Endothelial cell of umbilical vein (primary cell): ENCODE data around the gene OLIG3. TPM values are rescaled to one million over a fixed set of nuclear protein-coding genes. Genes with fewer than 3 reads are reported as not detected.

Experiments used
- BruUV-seq: library from RNA; stranded (reverse); fragments of 400-500 nt; replicated peaks from 2 replicates; lab custom pipeline; 2021; lab: Mats Ljungman, UMichigan
- CTCF ChIA-PET: fragments of 300-600, 350-600 bp; sonication (Branson Sonifier 250); formaldehyde crosslinking; loops from one replicate; lab custom pipeline; 2021; ENCODE audit warnings: antibody characterized with exemption, inconsistent platforms; lab: Charles Lee
- POLR2A ChIA-PET: fragments of 300-600, 350-600 bp; sonication (Branson Sonifier 250); formaldehyde crosslinking; loops from one replicate; lab custom pipeline; 2021; ENCODE audit warnings: antibody characterized with exemption, inconsistent platforms; lab: Charles Lee
- DNase-seq: peaks from one replicate; pipeline ENCODE4 v3.0.0-alpha.2; 2011; ENCODE audit warnings: low read depth, low spot score
- FAIRE-seq: peaks from 2 replicates; lab custom pipeline; 2011; peaks lifted over from hg19 to GRCh38; lab: Jason Lieb, UNC
- H2AFZ ChIP-seq: 2 replicates; pipeline ENCODE4 v1.6.0; 2012; ENCODE audit warnings: low read depth, low read length, control low read depth, inconsistent platforms
- H3K27ac ChIP-seq: 2 replicates; pipeline ENCODE4 v1.5.1; 2011; ENCODE audit warnings: low read depth, mild to moderate bottlenecking, control low read depth, low read length, moderate library complexity; ENCODE audit not compliant: insufficient read depth
- H3K27me3 ChIP-seq, 2 experiments: 2 replicates each; pipeline versions ENCODE4 v1.6.0 to v1.6.1; 2011; ENCODE audit warnings: low read length in 2 of 2, mixed read lengths in 1 of 2; ENCODE audit not compliant: control insufficient read depth in 2 of 2, insufficient read depth in 2 of 2
- H3K36me3 ChIP-seq, 2 experiments: 2 replicates in 1 of 2; 3 replicates in 1 of 2; pipeline ENCODE4 v1.5.1; 2011; ENCODE audit warnings: low read length in 2 of 2, mild to moderate bottlenecking in 1 of 2, moderate library complexity in 1 of 2; ENCODE audit not compliant: control insufficient read depth in 2 of 2, insufficient read depth in 2 of 2; ENCODE audit errors: extremely low read depth in 1 of 2
- H3K4me1 ChIP-seq: 3 replicates; pipeline ENCODE4 v1.5.1; 2011; ENCODE audit warnings: mild to moderate bottlenecking, low read length; ENCODE audit not compliant: control insufficient read depth, insufficient read depth; ENCODE audit errors: extremely low read depth
- H3K4me2 ChIP-seq: 2 replicates; pipeline ENCODE4 v1.6.1; 2011; ENCODE audit warnings: low read length, control low read depth, mixed read lengths; ENCODE audit not compliant: insufficient read depth
- H3K4me3 ChIP-seq, 3 experiments: fragments of 200-600 bp in 1 of 3; sonication (generic), shearing (Covaris generic) in 1 of 3; replicated peaks in 1 of 3; 2 replicates each; pipeline ENCODE4 v1.5.1; 2011 to 2016; ENCODE audit warnings: control low read depth in 3 of 3, low read length in 3 of 3, mild to moderate bottlenecking in 2 of 3, inconsistent platforms in 1 of 3, low read depth in 1 of 3, moderate library complexity in 1 of 3; ENCODE audit not compliant: insufficient read depth in 1 of 3
- H3K79me2 ChIP-seq: 2 replicates; pipeline ENCODE4 v1.6.0; 2012; ENCODE audit warnings: low read length, inconsistent platforms; ENCODE audit not compliant: control insufficient read depth, insufficient read depth
- H3K9ac ChIP-seq: replicated peaks from 2 replicates; pipeline ENCODE3; 2011; ENCODE audit warnings: low read length, control low read depth; ENCODE audit not compliant: insufficient read depth; ENCODE audit errors: extremely low read depth
- H3K9me1 ChIP-seq: replicated peaks from 3 replicates; pipeline ENCODE4 v1.6.0; 2011; ENCODE audit warnings: mild to moderate bottlenecking, low read length; ENCODE audit not compliant: control insufficient read depth, insufficient read depth; ENCODE audit errors: extremely low read depth
- H3K9me3 ChIP-seq: replicated peaks from 2 replicates; pipeline ENCODE4 v1.5.1; 2012; ENCODE audit warnings: low read length, inconsistent platforms; ENCODE audit not compliant: control insufficient read depth, insufficient read depth
- H4K20me1 ChIP-seq: replicated peaks from 2 replicates; pipeline ENCODE3; 2011; ENCODE audit warnings: mild to moderate bottlenecking, low read length; ENCODE audit not compliant: control insufficient read depth, insufficient read depth; ENCODE audit errors: extremely low read depth
- EZH2 ChIP-seq: IDR thresholded peaks from 2 replicates; pipeline ENCODE4 v1.6.1; 2012; ENCODE audit warnings: borderline replicate concordance, low read depth, mild to moderate bottlenecking, moderate library complexity, low read length, inconsistent platforms; ENCODE audit not compliant: severe bottlenecking
- FOS ChIP-seq: IDR thresholded peaks from 2 replicates; pipeline ENCODE4 v1.6.1; 2011; ENCODE audit warnings: mild to moderate bottlenecking, low read length, moderate library complexity, borderline replicate concordance; ENCODE audit not compliant: insufficient read depth
- GATA2 ChIP-seq: IDR thresholded peaks from 2 replicates; pipeline ENCODE4 v1.7.0; 2011; ENCODE audit warnings: low read depth, mild to moderate bottlenecking, moderate library complexity, mixed read lengths, low read length; ENCODE audit not compliant: insufficient read length, insufficient read depth
- JUN ChIP-seq: IDR thresholded peaks from 2 replicates; pipeline ENCODE4 v1.6.1; 2011; ENCODE audit warnings: borderline replicate concordance, low read depth; ENCODE audit not compliant: insufficient read length, insufficient read depth
- MYC ChIP-seq: IDR thresholded peaks from one replicate; pipeline ENCODE4 v1.6.1; 2011; ENCODE audit warnings: mild to moderate bottlenecking, low read depth, low read length
- POLR2A ChIP-seq: IDR thresholded peaks from 2 replicates; pipeline ENCODE4 v1.6.1; 2012; ENCODE audit warnings: low read depth, mild to moderate bottlenecking, control low read depth, low read length
- POLR2AphosphoS5 ChIP-seq: IDR thresholded peaks from 2 replicates; pipeline ENCODE4 v1.6.1; 2012; ENCODE audit warnings: low read depth, mild to moderate bottlenecking, control low read depth, low read length, moderate library complexity; ENCODE audit not compliant: insufficient read depth
- dilution Hi-C: fragments of 300-500 bp; cut with MboI; formaldehyde crosslinking; loops from one replicate; pipeline ENCODE4 v1.15.0; 2019; ENCODE audit warnings: low sequenced_read_pairs; ENCODE audit not compliant: extremely low pct_ligation_motif_present
- intact Hi-C: fragments of 100-400 bp; cut with micrococcal nuclease; formaldehyde crosslinking; loops from one replicate; pipeline ENCODE4 v1.10.0; 2022
- polyA plus RNA-seq, 4 experiments: library from polyadenylated mRNA; depleted of rRNA in 3 of 4; stranded (reverse) in 3 of 4; unstranded in 1 of 4; fragments of >200 nt; gene quantifications; 2 replicates each; pipeline versions ENCODE4 v1.2.1 to v1.2.3, GENCODE V29; 2011 to 2012; ENCODE audit warnings: missing spikeins in 1 of 4
- total RNA-seq: library from RNA; stranded (reverse); gene quantifications from 2 replicates; pipeline ENCODE4 v1.2.3, GENCODE V29; 2021
- TF ChIP-seq, protein P1 (sequence below): IDR thresholded peaks from 2 replicates; pipeline ENCODE4 v1.6.1; 2011; ENCODE audit not compliant: insufficient read depth, insufficient read length
- TF ChIP-seq, protein P2 (sequence below), 2 donors: IDR thresholded peaks; 1 replicate in 1 of 2; 2 replicates in 1 of 2; pipeline ENCODE4 v1.5.1; 2011; ENCODE audit warnings: low read length in 2 of 2, mild to moderate bottlenecking in 2 of 2, moderate library complexity in 2 of 2, control low read depth in 1 of 2, inconsistent platforms in 1 of 2, low read depth in 1 of 2; ENCODE audit not compliant: insufficient read depth in 1 of 2; ENCODE audit errors: extremely low read depth in 1 of 2

The OLIG3 gene
- total and polyA plus RNA-seq, 2 donors (not counting 3 experiments of a cell fraction or from before 2014, with no cell fraction given): not detected

DNA sequence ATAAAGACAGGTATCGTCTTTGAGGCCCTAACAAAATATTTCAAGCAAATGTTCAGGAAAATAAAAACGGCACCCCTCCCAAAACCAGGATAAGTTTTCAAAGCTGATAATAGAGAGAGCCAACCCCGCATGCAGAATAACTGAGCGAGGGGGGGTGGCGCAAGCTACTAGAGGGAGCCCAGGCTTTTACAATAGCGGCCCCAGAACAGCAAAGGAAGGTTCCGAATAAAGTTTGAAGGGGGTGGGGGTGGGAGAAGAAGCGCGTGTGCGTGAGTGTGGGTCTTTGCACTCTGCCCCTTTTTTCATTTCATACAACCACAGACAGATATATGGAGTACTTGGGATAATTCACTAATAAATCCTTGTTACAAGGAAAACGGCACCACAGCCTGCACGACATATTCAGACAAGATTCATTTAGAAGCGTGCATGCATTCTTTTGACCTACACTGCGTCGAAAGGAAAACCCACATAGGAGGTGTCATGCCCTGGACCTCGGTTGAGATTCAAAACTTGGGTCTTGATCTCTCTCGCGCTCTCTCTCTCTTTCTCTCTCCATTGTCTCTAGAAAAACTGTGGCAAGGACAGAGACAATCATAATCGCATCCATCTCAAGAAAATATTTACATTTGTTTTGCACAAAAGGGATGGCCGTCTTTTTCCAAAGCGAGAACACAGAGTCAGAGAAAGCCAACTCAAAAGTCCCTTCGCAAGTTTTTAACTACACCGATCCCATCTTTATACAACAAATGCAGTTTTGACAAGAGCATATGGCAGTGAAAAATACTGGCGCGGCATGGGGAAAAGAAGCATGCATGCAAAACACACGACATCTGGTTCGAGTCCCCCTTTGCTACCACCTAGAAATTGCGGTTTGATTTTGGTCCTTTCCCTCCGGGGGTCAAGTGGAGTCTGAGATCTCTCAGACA lies 1.6 kb downstream of the OLIG3 start:
- Histone ChIP-seq H3K4me2 (no peak overlapping the region), H3K9ac (no peak overlapping the region), H3K27ac (no peak overlapping the region), H3K9me3 (no peaks in the 10 kb centered on the region), H3K36me3 (no peaks in the 10 kb centered on the region), H3K27me3 (peaks cover 95 to 99% of the 10 kb centered on the region in 2 experiments), H2AFZ (no peak overlapping the region), H3K4me3 (no peak overlapping the region), H3K79me2 (no peaks in the 10 kb centered on the region), H4K20me1 (no peaks in the 10 kb centered on the region), H3K4me1 (no peaks in the 10 kb centered on the region), H3K9me1 (no peaks in the 10 kb centered on the region)
- dilution Hi-C loops: no loop called here
- intact Hi-C loops: loop anchor here (10.0 kb wide), 1 partner anchor 218 kb away; no protein-coding TSS in a partner anchor
- BruUV-seq: no TSS peak
- POLR2A ChIA-PET: no interaction called here
- no peak for DNase-seq
- CTCF ChIA-PET: interaction anchor here (0.6 to 1.0 kb wide), 2 partner anchors 11 to 96 kb away, joined by 3 to 4 read pairs; no protein-coding TSS in a partner anchor
- no peak for FAIRE-seq
- TF ChIP-seq, protein P1, sequence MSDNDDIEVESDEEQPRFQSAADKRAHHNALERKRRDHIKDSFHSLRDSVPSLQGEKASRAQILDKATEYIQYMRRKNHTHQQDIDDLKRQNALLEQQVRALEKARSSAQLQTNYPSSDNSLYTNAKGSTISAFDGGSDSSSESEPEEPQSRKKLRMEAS: no peak
- TF ChIP-seq MYC (no peak), GATA2 (no peak), POLR2AphosphoS5 (no peak), POLR2A (no peak), JUN (no peak), EZH2 (no peak), FOS (no peak)
- TF ChIP-seq, protein P2, sequence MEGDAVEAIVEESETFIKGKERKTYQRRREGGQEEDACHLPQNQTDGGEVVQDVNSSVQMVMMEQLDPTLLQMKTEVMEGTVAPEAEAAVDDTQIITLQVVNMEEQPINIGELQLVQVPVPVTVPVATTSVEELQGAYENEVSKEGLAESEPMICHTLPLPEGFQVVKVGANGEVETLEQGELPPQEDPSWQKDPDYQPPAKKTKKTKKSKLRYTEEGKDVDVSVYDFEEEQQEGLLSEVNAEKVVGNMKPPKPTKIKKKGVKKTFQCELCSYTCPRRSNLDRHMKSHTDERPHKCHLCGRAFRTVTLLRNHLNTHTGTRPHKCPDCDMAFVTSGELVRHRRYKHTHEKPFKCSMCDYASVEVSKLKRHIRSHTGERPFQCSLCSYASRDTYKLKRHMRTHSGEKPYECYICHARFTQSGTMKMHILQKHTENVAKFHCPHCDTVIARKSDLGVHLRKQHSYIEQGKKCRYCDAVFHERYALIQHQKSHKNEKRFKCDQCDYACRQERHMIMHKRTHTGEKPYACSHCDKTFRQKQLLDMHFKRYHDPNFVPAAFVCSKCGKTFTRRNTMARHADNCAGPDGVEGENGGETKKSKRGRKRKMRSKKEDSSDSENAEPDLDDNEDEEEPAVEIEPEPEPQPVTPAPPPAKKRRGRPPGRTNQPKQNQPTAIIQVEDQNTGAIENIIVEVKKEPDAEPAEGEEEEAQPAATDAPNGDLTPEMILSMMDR (IDR thresholded peaks at IDR 0.05; ENCODE audit: extremely low read depth in 1 of 2, insufficient read depth in 1 of 2, low read depth in 1 of 2, low read length in 2 of 2): no peak
